ENCODE results near the gene RFTN1. TPM values are rescaled to one million over a fixed set of nuclear protein-coding genes. Genes with fewer than 3 reads are reported as not detected.

The RFTN1 gene
- total and polyA plus RNA-seq, 2 donors (not counting 1 experiment from before 2014, with no cell fraction given) = 35.1 to 35.5 TPM

GRCh38 chr3:16369885-16370284, 143.6 kb downstream of the RFTN1 start:
- Histone ChIP-seq H3K4me2 (ENCODE audit: extremely low read depth, insufficient read depth, low read length) (no peak overlapping the region), H3K79me2 (ENCODE audit: control insufficient read depth, insufficient read depth, low read length) (no peaks in the 10 kb centered on the region), H3K9ac (ENCODE audit: insufficient read depth, low read length) (no peak overlapping the region), H3K36me3 (ENCODE audit: control insufficient read depth, insufficient read depth, low read length) (peaks cover 4% of the 10 kb centered on the region), H3K4me3 (replicated peaks in 1 of 4; ENCODE audit: control extremely low read depth in 1 of 4, insufficient read depth in 1 of 4, low read depth in 3 of 4, low read length in 4 of 4) (no peak overlapping the region), H4K20me1 (ENCODE audit: control insufficient read depth, extremely low read depth, insufficient read depth, low read length) (no peaks in the 10 kb centered on the region), H3K4me1 (ENCODE audit: control insufficient read depth, extremely low read depth, insufficient read depth, low read length) (peaks cover 14% of the 10 kb centered on the region), H3K27ac (ENCODE audit: insufficient read depth, low read length) (no peak overlapping the region), H3K9me3 (ENCODE audit: control insufficient read depth, insufficient read depth, low read depth, low read length) (no peaks in the 10 kb centered on the region), H2AFZ (ENCODE audit: low read length) (no peak overlapping the region), H3K27me3 (ENCODE audit: control insufficient read depth, insufficient read depth, low read length) (no peaks in the 10 kb centered on the region)
- peak in 1 of 2 donors; percentile 80 for DNase-seq (ENCODE audit: low read depth in 2 of 2)
- TF ChIP-seq, protein P1, sequence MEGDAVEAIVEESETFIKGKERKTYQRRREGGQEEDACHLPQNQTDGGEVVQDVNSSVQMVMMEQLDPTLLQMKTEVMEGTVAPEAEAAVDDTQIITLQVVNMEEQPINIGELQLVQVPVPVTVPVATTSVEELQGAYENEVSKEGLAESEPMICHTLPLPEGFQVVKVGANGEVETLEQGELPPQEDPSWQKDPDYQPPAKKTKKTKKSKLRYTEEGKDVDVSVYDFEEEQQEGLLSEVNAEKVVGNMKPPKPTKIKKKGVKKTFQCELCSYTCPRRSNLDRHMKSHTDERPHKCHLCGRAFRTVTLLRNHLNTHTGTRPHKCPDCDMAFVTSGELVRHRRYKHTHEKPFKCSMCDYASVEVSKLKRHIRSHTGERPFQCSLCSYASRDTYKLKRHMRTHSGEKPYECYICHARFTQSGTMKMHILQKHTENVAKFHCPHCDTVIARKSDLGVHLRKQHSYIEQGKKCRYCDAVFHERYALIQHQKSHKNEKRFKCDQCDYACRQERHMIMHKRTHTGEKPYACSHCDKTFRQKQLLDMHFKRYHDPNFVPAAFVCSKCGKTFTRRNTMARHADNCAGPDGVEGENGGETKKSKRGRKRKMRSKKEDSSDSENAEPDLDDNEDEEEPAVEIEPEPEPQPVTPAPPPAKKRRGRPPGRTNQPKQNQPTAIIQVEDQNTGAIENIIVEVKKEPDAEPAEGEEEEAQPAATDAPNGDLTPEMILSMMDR (conservative IDR thresholded peaks at IDR 0.05 in 1 of 2, IDR thresholded peaks at IDR 0.05 in 1 of 2; ENCODE audit: low read depth in 1 of 2, low read length in 2 of 2) = no peak
- no peak for TF ChIP-seq EZH2 (IDR thresholded peaks at IDR 0.05; ENCODE audit: low read length, missing control alignments)

DNA sequence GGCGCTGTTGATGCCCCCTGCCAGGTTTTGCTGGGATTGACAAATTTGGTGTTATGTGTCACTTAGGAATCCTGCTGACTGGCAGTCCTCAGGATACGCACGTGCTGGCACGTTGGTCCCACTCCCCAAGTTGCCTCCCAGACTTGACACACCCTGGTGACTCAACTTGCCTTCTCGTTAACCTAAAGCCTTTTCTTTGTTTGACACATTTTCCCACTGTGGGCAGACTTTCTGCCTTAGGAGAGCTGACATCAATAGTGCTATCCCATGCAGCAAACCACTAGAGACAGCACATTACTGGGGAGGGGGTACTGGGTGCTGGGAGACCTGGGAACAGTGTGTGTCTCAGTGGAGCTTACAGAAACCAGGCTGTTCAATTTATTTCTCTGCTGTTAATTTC, 144.2 kb downstream of the RFTN1 start:
- Histone ChIP-seq H3K9ac (ENCODE audit: insufficient read depth, low read length) (no peak overlapping the region), H3K9me3 (ENCODE audit: control insufficient read depth, insufficient read depth, low read depth, low read length) (no peaks in the 10 kb centered on the region), H3K4me3 (replicated peaks in 1 of 4; ENCODE audit: control extremely low read depth in 1 of 4, insufficient read depth in 1 of 4, low read depth in 3 of 4, low read length in 4 of 4) (no peak overlapping the region), H3K36me3 (ENCODE audit: control insufficient read depth, insufficient read depth, low read length) (peaks cover 4% of the 10 kb centered on the region), H4K20me1 (ENCODE audit: control insufficient read depth, extremely low read depth, insufficient read depth, low read length) (no peaks in the 10 kb centered on the region), H3K4me1 (ENCODE audit: control insufficient read depth, extremely low read depth, insufficient read depth, low read length) (peaks cover 14% of the 10 kb centered on the region), H3K27ac (ENCODE audit: insufficient read depth, low read length) (no peak overlapping the region), H3K27me3 (ENCODE audit: control insufficient read depth, insufficient read depth, low read length) (no peaks in the 10 kb centered on the region), H3K4me2 (ENCODE audit: extremely low read depth, insufficient read depth, low read length) (no peak overlapping the region), H3K79me2 (ENCODE audit: control insufficient read depth, insufficient read depth, low read length) (no peaks in the 10 kb centered on the region), H2AFZ (ENCODE audit: low read length) (no peak overlapping the region)
- TF ChIP-seq, protein P1 (conservative IDR thresholded peaks at IDR 0.05 in 1 of 2, IDR thresholded peaks at IDR 0.05 in 1 of 2; ENCODE audit: low read depth in 1 of 2, low read length in 2 of 2) = no peak
- no peak for TF ChIP-seq EZH2 (IDR thresholded peaks at IDR 0.05; ENCODE audit: low read length, missing control alignments)
- peak in 1 of 2 donors; percentile 59 for DNase-seq (ENCODE audit: low read depth in 2 of 2)

DNA sequence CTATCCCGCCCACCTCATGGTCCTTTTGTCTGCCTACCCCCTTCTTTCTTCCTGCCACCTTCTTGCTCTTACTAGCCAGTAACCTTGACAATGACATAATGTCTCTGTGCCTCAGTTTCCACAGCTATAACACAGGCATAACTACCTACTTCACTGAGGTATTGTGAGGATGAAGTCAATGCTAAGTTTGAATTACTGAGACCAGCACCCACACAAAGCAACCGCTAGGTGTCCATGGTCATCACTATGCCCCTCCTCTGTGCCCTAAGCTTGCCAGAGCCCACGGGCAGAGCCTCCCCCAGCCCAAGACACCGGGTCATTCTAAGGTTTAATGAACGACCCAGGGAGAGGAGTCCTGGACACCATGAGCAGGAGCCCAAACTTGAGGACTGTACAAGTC, 146.9 kb downstream of the RFTN1 start:
- Histone ChIP-seq H2AFZ (ENCODE audit: low read length) (no peak overlapping the region), H3K9ac (ENCODE audit: insufficient read depth, low read length) (no peak overlapping the region), H3K27ac (ENCODE audit: insufficient read depth, low read length) (no peak overlapping the region), H3K4me1 (ENCODE audit: control insufficient read depth, extremely low read depth, insufficient read depth, low read length) (peaks cover 7% of the 10 kb centered on the region), H3K27me3 (ENCODE audit: control insufficient read depth, insufficient read depth, low read length) (no peaks in the 10 kb centered on the region), H3K36me3 (ENCODE audit: control insufficient read depth, insufficient read depth, low read length) (peaks cover 4% of the 10 kb centered on the region), H3K4me3 (replicated peaks in 1 of 4; ENCODE audit: control extremely low read depth in 1 of 4, insufficient read depth in 1 of 4, low read depth in 3 of 4, low read length in 4 of 4) (no peak overlapping the region), H3K4me2 (ENCODE audit: extremely low read depth, insufficient read depth, low read length) (no peak overlapping the region), H4K20me1 (ENCODE audit: control insufficient read depth, extremely low read depth, insufficient read depth, low read length) (no peaks in the 10 kb centered on the region), H3K9me3 (ENCODE audit: control insufficient read depth, insufficient read depth, low read depth, low read length) (no peaks in the 10 kb centered on the region), H3K79me2 (ENCODE audit: control insufficient read depth, insufficient read depth, low read length) (no peaks in the 10 kb centered on the region)
- DNase-seq (ENCODE audit: low read depth in 2 of 2) = no peak
- no peak for TF ChIP-seq EZH2 (IDR thresholded peaks at IDR 0.05; ENCODE audit: low read length, missing control alignments)
- TF ChIP-seq, protein P1 (conservative IDR thresholded peaks at IDR 0.05 in 1 of 2, IDR thresholded peaks at IDR 0.05 in 1 of 2; ENCODE audit: low read depth in 1 of 2, low read length in 2 of 2) = no peak
